HG02759 (cell line): ENCODE data around the gene ISCU.
"Not testable (repeated sequence)": the region's sequence is repeated elsewhere in the genome, so short reads cannot be mapped to it uniquely, and the experiment has no call there.

Experiments used
- ATAC-seq: cut with Tn5 transposase; IDR thresholded peaks from one replicate; pipeline ENCODE4 v1.9.1; 2021; ENCODE audit warnings: mild to moderate bottlenecking, moderate library complexity; ENCODE audit not compliant: unreplicated experiment

The ISCU gene

DNA sequence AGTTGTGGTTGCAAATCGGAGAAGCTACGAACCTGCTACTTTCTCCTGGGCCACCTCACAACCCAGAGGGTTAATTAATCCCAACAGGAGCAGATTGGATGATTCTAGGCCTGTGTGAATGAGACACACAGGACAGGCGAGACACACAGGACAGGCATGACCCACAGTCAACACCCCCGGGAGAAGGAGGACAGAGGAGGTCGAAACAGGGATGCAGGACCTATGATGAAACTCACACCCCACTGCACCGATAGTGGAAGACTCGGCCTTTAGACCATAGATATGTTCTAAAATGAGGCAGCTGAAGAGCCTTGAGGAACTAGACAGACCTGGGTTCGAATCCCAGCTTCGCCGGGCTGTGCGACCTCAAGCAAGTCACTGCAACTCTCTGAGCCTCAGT is 23.9 kb downstream of the ISCU start:
- ATAC-seq: no peak

DNA sequence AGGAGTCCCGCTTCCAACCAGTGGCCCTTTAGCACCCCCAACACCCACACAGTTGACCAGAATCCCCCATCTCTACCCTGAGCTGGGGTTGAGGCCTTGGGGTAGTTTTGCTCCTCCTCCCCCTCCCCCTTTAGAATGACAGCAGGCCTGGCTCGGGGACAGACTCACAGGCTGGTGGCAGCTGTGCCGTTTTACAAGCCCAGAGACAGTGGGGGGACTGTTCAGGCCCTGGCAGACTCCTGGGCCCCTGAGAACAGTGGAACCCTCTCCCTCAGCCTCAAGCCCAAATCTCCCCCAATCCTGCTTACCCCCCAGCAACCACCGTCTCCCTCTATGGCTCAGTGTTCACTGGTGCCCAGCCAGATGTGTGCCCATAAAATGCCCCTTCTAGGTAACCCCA is 25.4 kb downstream of the ISCU start:
- ATAC-seq: no peak

DNA sequence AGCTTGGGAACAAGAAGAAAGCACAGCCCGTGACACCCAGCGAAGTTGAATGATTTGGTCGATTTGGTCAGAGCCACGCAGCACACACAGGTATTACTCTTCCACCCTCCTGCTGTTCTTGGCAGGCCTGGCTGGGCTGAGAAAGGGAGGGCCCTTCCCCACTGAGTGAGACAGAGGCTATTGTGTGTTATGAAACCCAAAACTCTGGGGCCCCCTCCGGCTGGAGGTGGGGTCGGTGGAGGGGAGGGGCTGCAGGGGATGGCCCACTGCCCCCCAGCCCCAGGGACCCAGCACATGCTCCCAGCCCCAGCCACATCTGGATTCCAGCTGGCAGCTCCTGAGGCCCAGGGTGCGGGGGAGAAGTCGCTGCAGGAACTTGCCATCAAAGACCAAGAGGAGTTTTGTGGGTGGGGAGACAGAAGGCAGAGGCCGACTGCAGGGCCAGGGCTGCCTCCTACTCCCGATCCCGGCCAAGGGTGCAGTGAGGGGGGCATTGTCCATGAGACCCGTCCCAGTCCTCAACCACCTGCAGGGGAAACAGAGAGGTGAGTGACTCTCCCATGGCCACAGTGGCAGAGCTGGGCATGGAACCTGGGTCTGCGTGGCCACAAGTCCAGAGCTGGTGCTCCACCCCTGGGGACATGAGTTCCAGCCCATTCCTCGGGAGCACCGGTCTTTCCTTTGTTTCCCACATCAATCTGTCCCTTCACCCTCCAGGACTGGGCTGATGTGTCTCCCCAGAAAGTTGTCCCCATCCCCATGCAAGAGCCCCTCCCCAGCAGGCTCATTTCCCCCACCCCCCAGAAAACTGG is 26.8 kb downstream of the ISCU start:
- ATAC-seq: no peak

DNA sequence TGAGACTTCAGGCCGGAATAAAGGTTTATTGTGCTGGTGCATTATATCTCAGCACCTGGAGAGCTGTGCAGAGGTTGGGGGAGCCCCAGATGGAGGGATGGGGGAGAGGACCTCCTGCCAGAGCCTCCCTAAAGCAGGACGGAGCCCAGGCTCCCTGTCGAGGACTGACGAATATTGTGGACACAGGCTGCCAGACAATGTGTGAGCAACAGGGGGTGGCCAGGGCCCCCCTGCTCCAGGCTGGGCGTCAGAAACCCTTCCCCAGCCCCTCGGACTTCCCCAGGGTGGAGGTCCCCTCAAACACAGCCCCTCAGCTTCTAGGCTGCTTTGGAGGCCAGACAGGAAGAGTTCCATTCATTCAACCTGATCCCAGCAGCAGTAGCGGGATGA is 27.4 kb downstream of the ISCU start:
- ATAC-seq: no peak

DNA sequence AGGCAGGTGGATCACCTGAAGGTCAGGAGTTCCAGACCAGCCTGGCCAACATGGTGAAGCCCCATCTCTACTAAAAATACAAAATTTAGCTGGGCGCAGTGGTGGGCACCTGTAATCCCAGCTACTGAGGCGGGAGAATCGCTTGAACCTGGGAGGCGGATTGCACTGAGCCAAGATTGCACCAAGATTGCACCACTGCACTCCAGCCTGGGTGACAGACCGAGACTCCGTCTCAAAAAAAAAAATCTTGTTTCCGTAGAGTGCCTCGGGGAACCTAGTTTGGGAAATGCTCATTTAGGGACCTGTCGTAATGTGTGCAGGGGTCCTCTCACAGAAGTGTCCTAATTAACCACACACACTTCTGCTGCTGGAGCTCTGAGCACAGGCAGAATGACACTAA is 28.1 kb downstream of the ISCU start:
- ATAC-seq: not testable (repeated sequence)

DNA sequence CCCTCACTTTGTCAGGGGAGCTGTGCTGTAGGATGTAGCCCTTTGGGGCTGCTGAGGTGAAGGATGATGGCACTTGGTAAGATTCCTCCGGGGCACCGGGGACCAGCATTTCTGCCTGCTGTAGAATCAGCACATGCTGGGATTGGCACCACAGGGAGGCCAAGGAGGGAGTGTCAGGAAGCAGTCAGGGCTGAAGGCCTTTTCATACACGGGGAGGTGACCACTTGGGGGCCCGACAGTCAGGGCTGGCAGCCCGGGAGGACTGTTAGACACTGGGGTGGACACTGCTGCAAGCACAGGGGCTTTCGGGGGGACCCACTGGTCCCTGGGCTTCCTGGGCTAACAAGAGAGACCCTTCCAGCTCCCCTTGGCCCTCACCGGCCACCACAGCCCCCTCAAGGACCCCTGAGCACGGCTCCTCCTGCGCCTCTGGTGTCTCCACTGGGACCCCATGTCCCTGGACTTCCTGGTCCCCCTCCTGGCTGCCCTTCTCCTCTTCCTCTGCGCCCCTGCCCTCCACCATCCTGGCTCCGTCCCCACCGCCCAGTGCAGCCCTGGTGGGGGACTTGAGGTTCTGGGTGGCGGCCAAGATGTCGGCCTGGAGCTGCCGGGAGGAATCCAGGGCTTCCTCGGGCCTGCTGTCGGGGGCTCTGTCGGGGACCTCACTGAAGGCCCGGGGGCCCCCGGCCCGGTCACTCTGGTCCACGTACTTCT is 29.0 kb downstream of the ISCU start:
- ATAC-seq: no peak

DNA sequence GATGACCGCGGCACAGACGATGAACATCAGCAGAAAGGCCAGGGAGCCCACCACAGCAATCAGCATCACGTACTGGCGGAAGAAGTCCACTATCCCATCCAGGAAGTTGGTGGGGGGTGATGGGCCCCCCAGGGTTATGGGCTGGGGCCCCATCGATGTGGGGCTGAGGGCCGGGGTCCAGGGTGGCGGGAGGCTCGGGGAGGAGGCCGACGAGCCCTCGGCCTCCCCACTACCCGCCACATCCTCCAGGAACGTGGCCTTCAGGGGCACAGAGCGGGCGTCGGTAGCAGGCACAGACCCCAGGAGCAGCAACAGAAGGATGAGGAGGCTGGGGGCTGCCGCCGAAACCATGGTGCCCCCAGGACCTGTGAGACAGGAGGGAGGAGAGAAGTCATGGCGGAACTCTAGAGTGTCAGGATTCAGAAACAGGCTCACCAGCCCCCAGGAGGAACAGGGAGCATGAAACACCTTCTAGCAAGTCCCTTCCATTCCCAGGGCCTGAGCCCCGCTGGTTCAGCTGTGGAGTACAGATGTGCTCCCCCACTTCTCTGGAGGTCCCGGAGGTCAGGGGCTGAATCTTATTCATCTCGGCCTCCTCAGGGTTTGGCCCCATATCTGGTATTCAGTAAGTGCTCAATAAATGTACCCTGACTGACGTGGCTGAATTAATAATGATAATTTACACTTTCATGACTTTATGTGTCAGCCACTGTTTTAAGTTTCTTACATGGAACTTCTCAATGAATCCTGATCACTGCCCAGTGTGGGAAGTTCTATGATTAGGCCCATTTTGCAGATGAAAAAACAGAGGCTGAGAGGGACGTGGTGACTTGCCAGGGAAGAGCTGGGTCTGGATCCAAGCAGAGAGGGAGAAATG is 29.9 kb downstream of the ISCU start:
- ATAC-seq: no peak

DNA sequence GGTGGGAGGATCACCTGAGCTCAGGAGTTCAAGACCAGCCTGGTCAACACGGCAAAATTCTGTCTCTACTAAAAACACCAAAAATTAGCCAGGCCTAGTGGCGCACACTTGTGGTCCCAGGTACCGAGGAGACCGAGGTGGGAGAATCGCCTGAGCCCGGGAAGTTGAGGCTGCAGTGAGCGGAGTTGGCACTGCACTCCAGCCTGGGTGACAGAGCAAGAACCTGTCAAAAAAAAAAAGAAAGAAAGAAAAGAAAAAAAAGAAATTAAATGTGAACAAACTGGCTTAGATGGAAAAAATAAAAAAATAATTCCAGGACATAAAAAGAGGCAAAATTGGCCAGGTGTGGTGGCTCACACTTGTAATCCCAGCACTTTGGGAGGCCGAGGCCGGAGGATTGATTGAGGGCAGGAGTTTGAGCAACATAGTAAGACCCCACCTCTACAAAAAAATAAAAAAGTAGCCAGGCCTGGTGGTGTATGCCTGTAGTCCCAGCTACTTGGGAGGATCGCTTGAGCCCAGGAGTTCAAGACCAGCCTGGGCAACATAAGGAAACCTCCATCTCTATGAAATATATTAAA is 32.0 kb downstream of the ISCU start:
- no peak for ATAC-seq

DNA sequence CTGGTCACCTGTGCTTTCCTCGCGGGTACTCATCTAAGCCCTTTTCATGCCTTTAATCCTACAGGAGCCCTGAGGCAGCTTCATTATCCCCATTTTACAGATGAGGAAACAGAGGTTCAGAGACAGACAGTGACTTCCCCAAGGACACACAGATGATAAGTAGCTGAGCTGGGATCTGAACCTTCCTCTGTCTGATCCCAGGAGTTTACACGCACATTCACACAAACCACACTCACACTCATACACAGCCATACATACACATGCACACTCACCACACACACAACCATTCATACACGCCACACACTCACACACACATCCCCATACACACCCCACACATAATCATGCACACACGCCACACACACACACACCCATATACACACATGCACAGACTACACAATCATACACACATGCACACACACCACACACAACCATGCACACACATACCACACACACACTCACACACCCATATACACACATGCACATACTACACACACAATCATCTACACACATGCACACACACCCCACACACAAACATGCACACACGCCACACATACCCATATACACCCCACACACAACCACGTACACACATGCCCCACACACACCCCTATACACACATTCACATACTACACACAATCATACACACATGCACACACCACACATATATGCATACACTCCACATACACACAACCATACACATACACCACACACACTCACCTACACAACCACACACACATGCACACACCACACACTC is 32.7 kb downstream of the ISCU start:
- no peak for ATAC-seq

DNA sequence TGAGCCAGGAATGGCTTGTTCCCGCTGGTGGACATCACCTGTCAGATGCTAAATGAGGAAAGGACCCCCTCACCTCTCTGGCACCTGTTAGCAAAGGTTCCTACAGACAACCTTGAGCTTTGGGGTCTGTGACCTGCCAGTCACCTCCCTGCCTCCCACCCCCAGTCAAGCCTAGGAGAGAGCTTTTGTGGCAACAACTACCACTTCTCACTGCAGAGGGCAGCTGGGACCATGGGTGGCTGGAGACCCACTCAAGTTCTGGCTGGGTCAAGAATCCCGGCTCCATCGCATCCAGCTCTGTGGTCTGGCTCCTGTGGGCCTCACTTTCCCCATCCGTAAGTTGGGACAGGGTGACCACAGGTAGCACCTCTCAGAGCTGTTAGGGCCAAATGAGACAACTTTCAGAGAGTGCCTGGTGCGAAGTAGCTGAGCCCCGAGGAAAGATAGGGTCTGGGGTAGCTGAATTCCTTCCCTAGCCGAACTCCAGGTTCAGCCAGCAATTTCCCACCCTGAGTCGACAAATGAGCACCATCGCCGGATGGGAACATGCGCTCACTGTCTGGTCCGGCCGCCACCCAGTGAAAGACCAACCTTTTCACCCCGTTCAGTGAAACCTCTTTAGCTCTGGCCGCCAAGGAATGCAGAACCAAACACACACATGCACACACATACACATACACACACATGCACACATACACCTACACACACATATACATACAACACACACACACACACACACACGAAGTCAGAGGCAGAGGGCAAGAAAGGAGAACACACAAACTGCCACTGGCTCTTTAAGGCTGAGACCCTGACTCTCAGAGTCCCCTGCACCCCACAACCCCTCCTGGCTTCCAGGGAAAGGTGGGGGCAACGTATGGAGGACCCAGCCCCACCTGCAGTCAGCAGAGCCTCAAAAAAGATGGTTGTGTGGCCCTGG is 33.6 kb downstream of the ISCU start:
- no peak for ATAC-seq

DNA sequence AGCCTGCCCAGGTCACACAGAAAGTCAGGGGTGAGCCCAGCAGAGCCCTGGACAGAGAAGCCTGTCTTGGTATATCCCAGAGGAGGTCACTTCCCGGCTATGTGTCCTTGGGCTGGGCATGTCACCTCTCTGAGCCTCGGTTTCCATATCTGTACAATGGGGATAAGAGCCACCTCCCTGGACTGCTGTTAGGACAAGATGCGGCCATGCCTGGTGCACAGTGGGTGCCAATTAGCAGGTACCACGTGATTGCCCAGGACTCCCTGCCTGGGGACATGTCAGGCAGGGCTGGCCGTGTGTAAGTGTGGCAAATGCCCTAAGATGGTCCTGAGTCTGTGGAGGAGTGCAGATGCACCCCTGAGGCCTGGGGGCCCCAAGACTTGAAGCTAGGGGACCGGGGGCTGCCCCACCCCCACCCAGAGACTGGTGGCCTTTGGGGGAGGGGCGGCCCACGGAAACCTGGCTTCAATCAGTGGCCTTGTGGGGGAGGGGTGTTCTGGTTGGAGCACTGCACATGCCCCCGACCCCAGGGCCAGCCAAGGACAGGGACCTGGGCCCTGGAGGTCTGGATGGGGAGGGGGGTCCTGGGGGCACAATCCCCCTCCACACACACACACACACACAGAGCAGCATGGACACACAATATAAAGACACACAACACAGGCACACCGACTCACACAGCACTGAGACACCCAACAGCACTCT is 34.6 kb downstream of the ISCU start:
- no peak for ATAC-seq

DNA sequence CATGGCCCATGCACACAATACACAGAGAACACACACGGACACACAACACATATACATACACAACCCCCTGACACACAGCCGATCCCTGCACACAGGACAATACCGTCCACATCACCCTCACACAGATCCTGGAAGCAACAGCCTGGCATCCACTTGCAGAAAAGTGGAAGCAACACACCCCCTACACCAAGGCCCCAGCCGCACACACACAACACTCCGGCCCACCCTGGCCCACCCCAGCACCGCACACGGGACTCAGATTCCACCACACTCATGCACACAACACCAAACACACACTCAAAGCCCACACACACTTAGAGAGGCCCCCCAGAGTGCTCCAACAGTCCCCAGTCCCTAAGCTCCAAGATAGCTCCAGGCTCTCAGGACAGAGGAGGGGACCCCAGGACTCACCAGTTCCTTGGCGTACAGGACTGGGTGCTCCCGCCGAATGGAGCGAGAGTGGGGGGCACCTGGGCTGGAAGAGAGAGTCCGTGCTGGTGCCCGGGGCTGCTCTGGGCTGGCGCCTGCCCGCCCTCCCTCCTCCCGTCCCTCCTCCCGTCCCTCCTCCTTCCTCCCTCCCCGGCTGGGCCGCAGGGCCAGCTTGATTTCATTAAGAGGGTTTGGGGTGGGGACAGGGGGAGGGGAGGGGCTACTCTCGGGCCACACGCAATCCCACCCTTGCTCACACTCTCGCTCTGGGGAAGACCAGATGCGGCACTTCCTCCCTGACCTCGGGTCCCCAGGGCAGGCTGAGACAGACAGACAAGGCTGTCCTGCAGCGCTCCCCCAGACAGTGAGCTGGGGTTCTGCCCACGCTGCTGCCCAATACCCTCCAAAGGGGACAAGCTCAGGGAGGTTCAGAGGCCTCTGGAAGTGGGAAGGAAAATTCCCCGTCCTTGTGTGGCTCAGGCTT is 35.4 kb downstream of the ISCU start, which contains the start of gene TMEM119:
Gene TMEM119 (minus strand): TSS at position 526 of the 913 bp plus-strand sequence. CDS start 5,701 bp downstream, outside the sequence.
- ATAC-seq: no peak

DNA sequence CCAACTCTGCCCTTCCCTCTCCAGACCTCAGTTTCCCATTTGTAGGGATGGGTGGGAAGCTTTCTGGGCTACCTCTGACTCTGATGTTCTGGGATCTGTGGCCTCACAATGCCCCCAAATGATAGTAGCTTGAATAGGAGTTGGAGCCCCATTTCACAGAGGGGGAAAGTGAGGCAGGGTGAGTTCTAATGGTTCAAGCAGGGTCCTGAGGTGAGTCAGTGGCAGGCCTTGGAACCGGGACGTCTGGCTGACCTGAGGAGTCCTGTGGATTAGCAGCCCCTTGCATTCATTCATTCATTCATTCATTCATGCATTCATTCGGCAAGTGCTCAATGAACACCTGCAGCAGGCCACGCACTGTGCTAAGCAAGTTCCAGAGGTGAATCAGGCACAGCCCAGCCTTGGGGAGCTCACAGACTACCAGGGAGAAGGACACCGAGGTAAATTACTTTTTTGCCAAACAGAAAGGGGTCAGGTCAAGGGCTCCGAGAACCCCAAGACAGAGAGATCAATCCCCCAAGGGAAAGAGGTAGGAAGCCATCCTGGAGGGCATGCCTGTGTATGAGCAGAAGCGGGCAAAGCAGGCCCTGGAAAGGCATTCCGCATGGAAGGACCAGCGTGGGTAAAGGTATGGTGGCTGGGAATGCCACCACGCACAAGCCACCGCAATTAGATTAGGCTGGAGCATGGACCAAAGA is 36.3 kb downstream of the ISCU start:
- ATAC-seq: no peak

DNA sequence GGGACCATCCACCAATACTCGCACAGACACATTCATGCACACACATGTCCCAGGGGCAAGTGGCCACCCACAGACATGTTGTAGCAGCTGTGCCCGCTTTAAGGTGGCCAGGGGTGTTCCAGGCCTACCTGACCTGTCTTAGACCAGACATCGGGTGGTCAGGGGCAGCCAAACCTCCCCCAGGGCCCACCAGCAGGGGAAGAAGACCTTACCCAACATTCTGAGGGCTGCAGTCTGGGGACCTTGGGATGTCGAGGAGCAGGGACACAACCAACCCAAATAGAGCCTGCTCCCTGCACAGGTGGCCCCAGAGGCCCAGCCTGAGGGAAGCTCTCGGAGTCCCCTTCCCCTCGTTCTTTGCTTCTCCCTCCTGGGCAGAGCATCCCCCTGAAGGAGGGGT is 37.1 kb downstream of the ISCU start:
- ATAC-seq: no peak

DNA sequence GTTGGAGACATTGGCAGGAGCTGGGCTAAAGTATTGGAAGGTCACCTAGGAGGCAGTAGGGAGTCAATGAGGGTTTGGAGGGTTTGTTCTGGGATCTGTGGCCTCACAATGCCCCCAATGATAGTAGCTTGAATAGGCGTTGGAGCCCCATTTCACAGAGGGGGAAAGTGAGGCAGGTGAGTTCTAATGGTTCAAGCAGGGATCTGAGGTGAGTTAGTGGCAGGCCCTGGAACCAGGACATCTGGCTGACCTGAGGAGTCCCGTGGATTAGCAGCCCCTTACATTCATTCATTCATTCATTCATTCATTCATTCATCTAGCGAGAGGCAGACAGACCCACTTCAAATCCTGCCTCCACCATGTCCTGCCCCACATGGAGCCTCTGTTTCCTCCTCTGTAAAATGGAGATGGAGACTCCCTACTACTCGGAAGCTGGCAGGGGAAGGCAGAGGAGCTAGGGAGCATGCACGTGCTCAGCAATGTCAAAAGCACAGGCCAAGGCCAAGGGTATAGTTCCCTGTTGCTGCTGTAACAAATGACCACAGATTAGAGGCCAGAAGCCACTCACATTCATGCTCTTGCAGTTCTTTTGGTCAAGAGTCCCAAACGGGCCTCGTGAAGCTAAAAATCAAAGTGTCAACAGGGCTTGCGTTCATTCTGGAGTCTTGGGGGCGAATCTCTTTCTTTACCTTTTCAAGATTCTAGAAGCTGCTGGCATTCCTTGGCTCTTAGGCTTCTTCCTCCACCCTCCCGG is 37.7 kb downstream of the ISCU start:
- ATAC-seq: no peak

DNA sequence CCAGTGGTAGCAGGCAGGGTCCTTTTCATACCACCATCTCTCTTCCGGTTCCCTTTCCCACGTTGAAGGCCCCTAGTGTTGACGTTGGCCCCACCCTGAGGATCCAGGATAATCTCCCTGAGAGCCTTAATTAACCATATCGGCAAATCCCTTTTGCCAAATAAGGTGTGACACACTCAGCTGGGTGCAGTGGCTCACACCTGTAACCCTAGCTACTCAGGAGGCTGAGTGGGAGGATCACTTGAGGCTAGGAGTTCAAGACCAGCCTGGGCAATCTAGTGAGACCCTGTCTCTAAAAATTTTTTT is 38.3 kb downstream of the ISCU start:
- ATAC-seq: no peak
